ENCODE results near the gene ZNF778. TPM values are rescaled to one million over a fixed set of nuclear protein-coding genes. Genes with fewer than 3 reads are reported as not detected.

ZNF778 gene
- total and polyA plus RNA-seq, 2 of the 13 experiments (the other 11 are each of a cell fraction or from before 2014, with no cell fraction given): 3.8 to 7.2 TPM

GRCh38 chr16:89184933-89185794 is 32.3 kb upstream of the ZNF778 start (continued):
- TF ChIP-seq ZNF326 (CRISPR knock-in tag; IDR thresholded peaks at IDR 0.05; ENCODE audit: borderline replicate concordance) (peak; percentile 91), ZNF883 (CRISPR knock-in tag; IDR thresholded peaks at IDR 0.05; ENCODE audit: not compliant biosample characterization) (no peak), ZNF768 (CRISPR knock-in tag; IDR thresholded peaks at IDR 0.05) (no peak), PLRG1 (conservative IDR thresholded peaks at IDR 0.05) (no peak), ARID4A (CRISPR knock-in tag; IDR thresholded peaks at IDR 0.05; ENCODE audit: borderline replicate concordance) (0 out of 2 replicates have a peak, but pooled peaks have one; percentile 6), ZNF431 (CRISPR knock-in tag; IDR thresholded peaks at IDR 0.05; ENCODE audit: borderline replicate concordance, low read depth) (no peak), ZNF570 (CRISPR knock-in tag; IDR thresholded peaks at IDR 0.05; ENCODE audit: borderline replicate concordance) (no peak), FUBP1 (CRISPR knock-in tag; IDR thresholded peaks at IDR 0.05; ENCODE audit: borderline replicate concordance) (no peak), ESRRA (CRISPR knock-in tag; IDR thresholded peaks at IDR 0.05; ENCODE audit: low read depth) (0 out of 2 replicates have a peak, but pooled peaks have one; percentile 12), ZNF280B (CRISPR knock-in tag; IDR thresholded peaks at IDR 0.05; ENCODE audit: borderline replicate concordance) (peak; percentile 29; the same call in 1 of the 2 replicates), MIER2 (CRISPR knock-in tag; IDR thresholded peaks at IDR 0.05) (no peak), ELK4 (CRISPR knock-in tag; IDR thresholded peaks at IDR 0.05; ENCODE audit: borderline replicate concordance) (no peak), ZNF607 (CRISPR knock-in tag; IDR thresholded peaks at IDR 0.05; ENCODE audit: borderline replicate concordance) (0 out of 2 replicates have a peak, but pooled peaks have one; percentile 70), SUZ12 (IDR thresholded peaks at IDR 0.05; ENCODE audit: low read depth, low read length) (no peak)

Data from HepG2 (cell line).